Tibial nerve (tissue), 4 donors: ENCODE measurements around the gene KIRREL3. TPM values are rescaled to one million over a fixed set of nuclear protein-coding genes. Genes with fewer than 3 reads are reported as not detected.

Experiments
- DNase-seq, 2 donors: peaks; one replicate each; pipeline ENCODE4 v3.0.0-alpha.2; 2019; ENCODE audit warnings: low spot score in 2 of 2
- H3K27ac ChIP-seq, 4 donors: fragments of 200-600 bp; sonication (generic) in 3 of 4; one replicate each; pipeline ENCODE4 v1.5.1; 2017 to 2019; ENCODE audit warnings: mild to moderate bottlenecking in 1 of 4
- H3K27me3 ChIP-seq, 2 donors: fragments of 200-600 bp; sonication (generic) in 1 of 2; one replicate each; pipeline versions ENCODE4 v1.5.1 to v1.6.0; 2017 to 2019
- H3K36me3 ChIP-seq, 3 donors: fragments of 200-600 bp; sonication (generic); one replicate each; pipeline ENCODE4 v1.5.1; 2018 to 2019
- H3K4me1 ChIP-seq, 4 donors: fragments of 200-600 bp; sonication (generic) in 3 of 4; one replicate each; pipeline ENCODE4 v1.5.1; 2017 to 2019
- H3K4me3 ChIP-seq, 4 donors: fragments of 200-600 bp; sonication (generic) in 3 of 4; one replicate each; pipeline ENCODE4 v1.5.1; 2017 to 2019; ENCODE audit warnings: mild to moderate bottlenecking in 1 of 4, moderate library complexity in 1 of 4
- H3K9me3 ChIP-seq, 4 donors: fragments of 200-600 bp; sonication (generic) in 3 of 4; one replicate each; pipeline ENCODE4 v1.5.1; 2017 to 2019
- CTCF ChIP-seq, 5 experiments: fragments of 200-600 bp in 3 of 5; fragments of 450-650 bp in 2 of 5; sonication (generic) in 3 of 5; IDR thresholded peaks; one replicate each; pipeline ENCODE4 v1.5.1; 2016 to 2019; ENCODE audit warnings: antibody characterized with exemption in 5 of 5, mild to moderate bottlenecking in 3 of 5, moderate library complexity in 2 of 5
- EP300 ChIP-seq, 2 donors: sonication (generic); formaldehyde crosslinking; IDR thresholded peaks; one replicate each; pipeline ENCODE4 v1.6.1; 2017; ENCODE audit warnings: antibody characterized with exemption in 2 of 2, mild to moderate bottlenecking in 1 of 2
- POLR2A ChIP-seq, 2 donors: fragments of 450-650 bp; IDR thresholded peaks; one replicate each; pipeline ENCODE4 v1.6.1; 2017; ENCODE audit warnings: antibody characterized with exemption in 2 of 2, mild to moderate bottlenecking in 2 of 2, moderate library complexity in 2 of 2
- WGBS, 2 donors: methylation state at CpG; one replicate each; pipeline ENCODE4 v1.1.5; 2018; 5-methylcytosine and 5-hydroxymethylcytosine counted together
- total RNA-seq, 4 donors: library from RNA; depleted of rRNA; stranded (reverse); fragments of >200 nt; gene quantifications; one replicate each; pipeline ENCODE4 v1.1.0, GENCODE V29; 2016

KIRREL3 gene
- total RNA-seq, 4 donors from 2014 or later = not detected

DNA sequence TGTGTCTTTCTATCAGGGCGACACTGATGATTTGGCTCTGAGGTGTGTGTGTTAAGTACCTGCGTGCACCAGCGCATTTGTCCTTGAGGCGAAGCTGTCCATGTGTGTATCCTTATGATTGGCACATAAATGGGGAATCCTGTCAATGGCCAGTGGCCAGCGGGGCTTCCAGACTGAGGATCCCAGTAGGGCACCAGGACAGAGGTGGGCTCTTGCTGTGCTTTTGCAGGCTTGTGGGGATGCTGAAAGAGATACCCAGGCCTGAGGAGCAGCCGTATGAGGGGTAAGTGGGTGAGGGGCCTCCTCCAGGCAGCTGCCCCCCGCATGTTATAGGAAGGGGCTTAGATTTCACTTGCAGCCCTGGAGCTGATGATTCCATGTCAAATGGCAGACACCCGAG is 488.3 kb downstream of the KIRREL3 start:
- DNase-seq = no peak
- Histone ChIP-seq H3K9me3 (peaks cover 0 to 7% (median 0%) of the 10 kb centered on the region in 4 donors), H3K27me3 (no peaks in the 10 kb centered on the region), H3K4me3 (no peak overlapping the region), H3K4me1 (no peaks in the 10 kb centered on the region), H3K27ac (no peak overlapping the region), H3K36me3 (no peaks in the 10 kb centered on the region)
- TF ChIP-seq EP300 (IDR thresholded peaks at IDR 0.05) (no peak), POLR2A (IDR thresholded peaks at IDR 0.05) (no peak), CTCF (IDR thresholded peaks at IDR 0.05) (no peak)
- WGBS, 2 donors = 88% methylated on average over 8 of the region's 8 CpGs

- TF ChIP-seq CTCF (IDR thresholded peaks at IDR 0.05) = no peak
- TF ChIP-seq POLR2A (IDR thresholded peaks at IDR 0.05) = no peak
- no peak for TF ChIP-seq EP300 (IDR thresholded peaks at IDR 0.05)
These were observed 489.0 kb downstream of the KIRREL3 start for GRCh38 chr11:126511475-126512115.

GRCh38 chr11:126510621-126511370 is 489.8 kb downstream of the KIRREL3 start:
- WGBS, 2 donors = 68 to 81% methylated on average over 5 of the region's 5 CpGs
- H3K4me3 ChIP-seq = no peak overlapping the region
- DNase-seq = no peak
- TF ChIP-seq EP300 (IDR thresholded peaks at IDR 0.05) (no peak), CTCF (IDR thresholded peaks at IDR 0.05) (no peak), POLR2A (IDR thresholded peaks at IDR 0.05) (no peak)
- no peaks in the 10 kb centered on the region for H3K27me3 ChIP-seq
- peaks cover 0 to 21% (median 5%) of the 10 kb centered on the region in 4 donors for H3K9me3 ChIP-seq
- no peaks in the 10 kb centered on the region for H3K4me1 ChIP-seq
- H3K36me3 ChIP-seq = no peaks in the 10 kb centered on the region
- no peak overlapping the region for H3K27ac ChIP-seq

More at GRCh38 chr11:126511475-126512115, 489.0 kb downstream of the KIRREL3 start:
- H3K36me3 ChIP-seq = no peaks in the 10 kb centered on the region
- no peaks in the 10 kb centered on the region for H3K4me1 ChIP-seq
- H3K27ac ChIP-seq = no peak overlapping the region
- no peaks in the 10 kb centered on the region for H3K27me3 ChIP-seq
- peaks cover 0 to 14% (median 1%) of the 10 kb centered on the region in 4 donors for H3K9me3 ChIP-seq
- no peak overlapping the region for H3K4me3 ChIP-seq
- 62 to 67% methylated on average over 14 of the region's 14 CpGs for WGBS, 2 donors
- DNase-seq = no peak

DNA sequence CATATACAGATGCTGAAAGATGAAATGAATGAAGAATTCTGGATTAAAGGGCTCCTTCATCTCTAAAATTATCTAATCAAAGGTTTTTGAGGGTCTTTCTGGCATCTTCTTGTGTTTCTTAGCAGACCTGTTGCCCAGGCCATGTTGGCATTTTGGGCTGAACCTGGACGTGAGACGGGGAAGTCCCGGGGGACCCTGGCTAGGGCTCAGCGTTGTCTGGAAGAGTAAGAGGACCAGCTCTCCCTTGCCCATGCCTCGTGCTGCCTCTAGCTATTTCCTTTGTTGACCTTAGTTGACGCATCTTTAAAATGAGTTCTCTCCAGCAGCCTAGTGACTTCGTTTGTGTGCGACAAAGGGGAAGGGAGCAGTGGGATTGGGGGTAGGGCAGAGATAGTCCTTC is 492.9 kb downstream of the KIRREL3 start:
- Histone ChIP-seq H3K4me1 (no peaks in the 10 kb centered on the region), H3K9me3 (peaks cover 0 to 47% (median 7%) of the 10 kb centered on the region in 4 donors), H3K27ac (no peak overlapping the region), H3K36me3 (no peaks in the 10 kb centered on the region), H3K4me3 (no peak overlapping the region), H3K27me3 (peaks cover 0 to 11% of the 10 kb centered on the region in 2 donors)
- 69 to 74% methylated on average over 8 of the region's 8 CpGs for WGBS, 2 donors
- TF ChIP-seq POLR2A (IDR thresholded peaks at IDR 0.05) (no peak), CTCF (IDR thresholded peaks at IDR 0.05) (no peak), EP300 (IDR thresholded peaks at IDR 0.05) (no peak)
- no peak for DNase-seq

DNA sequence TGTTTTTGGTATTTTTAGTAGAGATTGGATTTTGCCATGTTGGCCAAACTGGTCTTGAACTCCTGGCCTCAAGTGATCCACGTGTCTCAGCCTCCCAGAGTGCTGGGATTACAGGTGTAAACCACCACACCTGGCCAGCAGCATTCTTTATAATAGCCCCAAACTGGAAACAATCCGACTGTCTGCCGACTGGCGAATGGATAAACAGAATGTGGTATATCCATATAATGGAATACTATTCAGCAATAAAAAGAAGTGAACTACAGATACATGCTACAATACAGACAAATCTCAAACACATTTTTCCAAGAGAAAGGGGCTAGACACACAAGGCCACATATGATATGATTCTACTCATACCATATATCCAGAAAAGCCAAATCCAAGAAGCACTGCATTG is 493.8 kb downstream of the KIRREL3 start:
- Histone ChIP-seq H3K27ac (no peak overlapping the region), H3K4me1 (no peaks in the 10 kb centered on the region), H3K4me3 (no peak overlapping the region), H3K36me3 (no peaks in the 10 kb centered on the region), H3K9me3 (peaks cover 0 to 47% (median 7%) of the 10 kb centered on the region in 4 donors), H3K27me3 (peaks cover 0 to 14% of the 10 kb centered on the region in 2 donors)
- TF ChIP-seq POLR2A (IDR thresholded peaks at IDR 0.05) = no peak
- TF ChIP-seq CTCF (IDR thresholded peaks at IDR 0.05) = no peak
- TF ChIP-seq EP300 (IDR thresholded peaks at IDR 0.05) = no peak
- 90 to 91% methylated on average over 4 of the region's 4 CpGs for WGBS, 2 donors
- DNase-seq = no peak
